Myocyte (in vitro differentiated cells): ENCODE measurements around the gene RACK1. TPM values are rescaled to one million over a fixed set of nuclear protein-coding genes. Genes with fewer than 3 reads are reported as not detected.

ENCODE experiments used
- DNase-seq: peaks from one replicate; pipeline ENCODE4 v3.0.0-alpha.2; 2012; ENCODE audit warnings: low read depth
- total RNA-seq: library from RNA; depleted of rRNA; stranded (reverse); fragments of >200 nt; gene quantifications from 2 replicates; pipeline ENCODE4 v1.2.3, GENCODE V29; 2014

Gene RACK1
- total RNA-seq, 1 donor from 2014 or later = 2,741 TPM

- DNase-seq = no peak
Measured at GRCh38 chr5:181234455-181235306, 9.0 kb downstream of the RACK1 start.

GRCh38 chr5:181233801-181234454 lies 9.8 kb downstream of the RACK1 start:
- DNase-seq = no peak

- no peak for DNase-seq
Measured at GRCh38 chr5:181233088-181233800, 10.5 kb downstream of the RACK1 start.

- DNase-seq = no peak
Measured at GRCh38 chr5:181232593-181232992, 11.1 kb downstream of the RACK1 start.

GRCh38 chr5:181231432-181231831 lies 12.3 kb downstream of the RACK1 start:
- no peak for DNase-seq

- no peak for DNase-seq
Measured at GRCh38 chr5:181230551-181230950, 13.2 kb downstream of the RACK1 start.

- no peak for DNase-seq
Measured at GRCh38 chr5:181229996-181230395, 13.7 kb downstream of the RACK1 start.

- no peak for DNase-seq
Measured at GRCh38 chr5:181224390-181225229, 19.1 kb downstream of the RACK1 start.

- DNase-seq = peak; percentile 46
Measured at GRCh38 chr5:181223729-181224389, 19.8 kb downstream of the RACK1 start.

- peak; percentile 98 for DNase-seq
Measured at GRCh38 chr5:181223058-181223728, 20.5 kb downstream of the RACK1 start, which contains the start of gene TRIM41. Gene TRIM41, plus strand, starts transcription at chr5:181223281. Its CDS starts 719 bp downstream, at chr5:181224000.

- no peak for DNase-seq
Measured at GRCh38 chr5:181222630-181223057, 21.1 kb downstream of the RACK1 start.

- peak; percentile 95 for DNase-seq
Measured at GRCh38 chr5:181221792-181222629, 21.7 kb downstream of the RACK1 start.

GRCh38 chr5:181221105-181221791 lies 22.5 kb downstream of the RACK1 start:
- no peak for DNase-seq

GRCh38 chr5:181220178-181220515 lies 23.6 kb downstream of the RACK1 start:
- DNase-seq = no peak

GRCh38 chr5:181219262-181220177 lies 24.2 kb downstream of the RACK1 start:
- no peak for DNase-seq

GRCh38 chr5:181218795-181219124 lies 24.9 kb downstream of the RACK1 start:
- DNase-seq = no peak

GRCh38 chr5:181217803-181218062 lies 26.0 kb downstream of the RACK1 start:
- DNase-seq = no peak
